Renal cortical epithelial cell (primary cell): Measurements from ENCODE around the gene VGLL4. TPM values are rescaled to one million over a fixed set of nuclear protein-coding genes. Genes with fewer than 3 reads are reported as not detected.

Source experiments
- DNase-seq: peaks from one replicate; pipeline ENCODE4 v3.0.0-alpha.2; 2011; ENCODE audit warnings: low read depth
- total RNA-seq: library from RNA; depleted of rRNA; stranded (reverse); fragments of >200 nt; gene quantifications from 2 replicates; pipeline ENCODE4 v1.2.3, GENCODE V29; 2014

Gene VGLL4
- total RNA-seq, 1 donor from 2014 or later, result 67.7 TPM

DNA sequence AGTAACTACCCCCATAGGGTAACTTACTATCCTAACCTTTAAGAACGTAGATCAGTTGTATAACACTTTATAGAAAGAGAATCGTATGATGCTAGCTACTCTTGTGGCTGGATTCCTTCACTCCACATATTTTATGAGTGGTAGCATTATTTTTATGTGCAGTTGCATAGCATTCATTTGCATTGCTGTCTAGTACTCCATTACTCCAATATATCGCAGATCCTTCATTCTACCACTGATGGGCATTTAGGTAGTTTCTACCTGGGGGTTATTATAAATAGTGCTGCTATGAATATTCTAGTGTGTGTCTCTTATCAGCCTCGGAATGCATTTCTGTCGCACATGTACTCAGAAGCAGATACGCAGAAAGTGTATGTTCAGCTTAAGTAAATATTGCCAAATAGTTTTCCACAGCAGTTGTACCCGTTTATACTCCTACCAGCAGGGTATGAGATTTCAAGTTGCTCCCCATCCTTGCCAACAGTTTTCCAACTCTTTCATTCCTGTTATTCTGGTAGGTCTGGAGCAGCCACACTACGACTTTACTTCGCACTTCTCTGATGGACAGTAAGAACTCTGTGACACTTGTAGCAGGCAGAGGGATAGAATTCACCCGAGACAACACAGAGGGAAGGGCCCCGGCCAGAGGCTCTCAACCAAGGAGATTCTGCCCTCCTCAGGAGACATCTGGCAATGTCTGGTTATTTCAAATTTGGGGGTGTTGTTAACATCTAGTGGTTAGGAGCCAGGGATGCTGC, 9.8 kb upstream of the VGLL4 start:
- no peak for DNase-seq

GRCh38 chr3:11651900-11652299, 8.2 kb upstream of the VGLL4 start:
- DNase-seq, result peak; percentile 50

GRCh38 chr3:11651477-11651876, 7.8 kb upstream of the VGLL4 start:
- DNase-seq, result no peak

GRCh38 chr3:11650391-11650790, 6.7 kb upstream of the VGLL4 start:
- no peak for DNase-seq

GRCh38 chr3:11648735-11649134, 5.0 kb upstream of the VGLL4 start:
- DNase-seq, result no peak

DNA sequence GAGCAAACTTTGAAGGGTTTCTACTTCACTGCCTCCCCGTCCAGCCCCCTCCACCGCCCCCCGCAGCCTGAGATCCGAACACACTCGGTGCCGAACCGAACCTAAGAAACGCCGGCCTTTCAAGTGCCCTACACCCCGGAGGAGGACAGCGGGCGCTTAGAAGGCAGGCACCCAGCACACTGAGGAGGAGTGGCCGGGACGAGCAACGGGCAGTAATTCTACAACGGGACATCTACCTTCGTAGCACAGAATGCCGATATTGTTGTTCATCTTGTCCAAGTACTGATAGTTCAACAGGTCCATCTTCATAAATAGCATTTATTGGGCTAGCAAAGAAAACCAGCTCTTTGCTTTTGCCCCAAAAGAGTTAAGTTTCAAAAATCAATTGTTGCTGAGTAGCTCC, 513 bp downstream of the VGLL4 start:
- DNase-seq, result no peak

DNA sequence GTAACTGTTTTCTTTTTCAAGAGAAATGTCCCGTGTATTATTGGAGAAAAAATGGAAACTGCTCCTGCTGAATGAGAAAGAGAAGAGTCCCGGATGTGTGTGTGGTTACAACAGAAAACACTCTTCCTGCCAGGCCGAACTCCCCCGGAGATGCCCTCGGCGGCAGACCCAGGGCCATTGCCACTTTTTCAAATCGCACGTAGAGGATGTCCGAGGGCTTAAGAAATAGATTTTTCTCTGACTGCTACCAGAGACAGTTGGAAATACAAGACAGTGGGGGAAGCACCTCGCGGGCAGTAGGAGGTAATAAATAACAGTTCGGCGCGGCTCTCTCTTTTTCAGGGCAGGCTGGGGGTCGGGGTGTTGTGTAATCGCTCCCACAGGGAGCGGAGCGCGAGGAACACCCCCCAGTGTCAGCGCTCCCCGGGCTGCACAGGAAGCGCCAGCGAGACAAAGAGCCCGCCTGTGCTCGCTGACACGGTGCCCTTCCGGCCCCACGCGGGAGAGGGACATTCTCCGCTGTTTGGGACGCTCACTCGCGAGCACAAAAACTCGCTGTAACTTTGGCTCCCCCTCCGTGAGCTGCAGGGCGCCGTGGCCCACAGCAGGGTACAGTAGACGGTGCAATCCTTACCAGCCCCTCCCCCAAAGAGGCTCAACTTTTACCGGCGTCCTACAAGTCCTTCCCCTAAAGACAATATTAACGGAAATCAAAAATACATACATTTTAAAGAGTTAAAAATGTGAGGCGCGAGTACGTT, 1.1 kb downstream of the VGLL4 start:
- DNase-seq, result peak; percentile 79

DNA sequence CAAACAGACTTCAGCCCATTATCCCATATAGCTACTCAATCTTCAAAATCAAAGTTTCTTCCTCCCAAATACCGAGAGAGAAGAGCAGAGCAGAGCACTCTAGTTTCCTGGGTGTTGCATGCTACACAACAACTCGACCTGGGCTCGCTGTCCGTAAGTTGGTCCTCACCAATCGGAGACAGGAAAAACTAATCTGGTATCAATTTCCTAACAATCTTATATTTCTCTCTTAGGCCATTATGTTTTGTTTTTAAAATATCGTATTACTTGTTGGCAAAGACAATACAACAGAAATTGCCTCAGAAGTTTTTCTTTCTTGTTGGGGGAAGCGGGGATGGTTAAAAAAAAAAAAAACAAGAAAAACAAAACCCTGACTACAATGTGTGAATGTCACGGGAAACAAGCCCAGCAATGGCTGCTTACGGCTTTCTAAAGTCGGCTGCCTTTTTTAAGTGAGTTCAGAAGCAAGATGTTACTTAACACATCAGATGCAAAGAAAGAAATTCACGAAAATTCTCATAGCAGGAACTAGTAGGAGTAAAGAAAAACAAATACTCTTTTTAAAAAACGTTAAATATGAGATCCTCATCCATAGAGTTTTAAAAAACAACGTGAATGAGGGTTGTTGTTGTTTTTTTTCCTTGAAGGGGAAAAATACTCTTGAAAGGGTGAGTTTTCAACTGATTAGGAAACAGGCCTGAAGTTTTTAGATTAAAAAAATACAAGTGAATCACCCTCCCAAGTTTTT, 1.9 kb downstream of the VGLL4 start:
- peak; percentile 55 for DNase-seq

- no peak for DNase-seq
Measured at GRCh38 chr3:11641316-11641682, 2.4 kb downstream of the VGLL4 start.

DNA sequence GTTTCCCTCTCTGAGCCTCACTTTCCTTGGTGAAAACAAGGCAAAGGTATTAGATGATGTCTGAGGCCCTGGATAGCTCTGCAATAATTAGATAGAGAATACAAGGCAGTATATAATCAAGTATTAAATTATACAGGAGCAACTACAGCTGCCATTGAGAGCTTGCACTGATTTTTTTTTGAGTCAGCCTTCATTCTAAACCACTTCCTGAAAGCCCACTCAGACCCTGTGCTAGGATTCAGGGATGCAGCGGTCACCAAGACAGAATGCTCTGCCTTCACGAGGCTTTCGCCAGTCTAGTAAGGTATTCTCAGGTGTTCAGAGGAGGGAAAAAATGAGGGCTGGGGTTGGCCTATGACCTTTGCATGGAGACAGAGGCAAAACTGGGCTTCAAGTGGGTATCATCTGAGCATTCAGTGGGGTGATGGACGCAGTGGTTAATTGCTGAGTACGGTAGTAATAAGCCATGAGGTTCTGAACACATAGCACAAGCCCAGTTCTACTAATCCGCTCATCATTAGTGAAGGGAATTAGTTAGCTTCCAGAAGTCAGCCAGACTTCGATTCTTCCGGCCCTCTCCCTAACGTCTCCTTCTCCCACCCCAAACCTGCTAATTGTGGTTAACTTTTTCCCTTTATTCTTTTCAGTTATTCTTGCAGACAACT, 3.6 kb downstream of the VGLL4 start:
- DNase-seq, result no peak

GRCh38 chr3:11638495-11639358, 5.0 kb downstream of the VGLL4 start:
- DNase-seq, result no peak

- no peak for DNase-seq
Measured at GRCh38 chr3:11637901-11638458, 5.7 kb downstream of the VGLL4 start.

- DNase-seq, result no peak
Measured at GRCh38 chr3:11636394-11636770, 7.3 kb downstream of the VGLL4 start.

DNA sequence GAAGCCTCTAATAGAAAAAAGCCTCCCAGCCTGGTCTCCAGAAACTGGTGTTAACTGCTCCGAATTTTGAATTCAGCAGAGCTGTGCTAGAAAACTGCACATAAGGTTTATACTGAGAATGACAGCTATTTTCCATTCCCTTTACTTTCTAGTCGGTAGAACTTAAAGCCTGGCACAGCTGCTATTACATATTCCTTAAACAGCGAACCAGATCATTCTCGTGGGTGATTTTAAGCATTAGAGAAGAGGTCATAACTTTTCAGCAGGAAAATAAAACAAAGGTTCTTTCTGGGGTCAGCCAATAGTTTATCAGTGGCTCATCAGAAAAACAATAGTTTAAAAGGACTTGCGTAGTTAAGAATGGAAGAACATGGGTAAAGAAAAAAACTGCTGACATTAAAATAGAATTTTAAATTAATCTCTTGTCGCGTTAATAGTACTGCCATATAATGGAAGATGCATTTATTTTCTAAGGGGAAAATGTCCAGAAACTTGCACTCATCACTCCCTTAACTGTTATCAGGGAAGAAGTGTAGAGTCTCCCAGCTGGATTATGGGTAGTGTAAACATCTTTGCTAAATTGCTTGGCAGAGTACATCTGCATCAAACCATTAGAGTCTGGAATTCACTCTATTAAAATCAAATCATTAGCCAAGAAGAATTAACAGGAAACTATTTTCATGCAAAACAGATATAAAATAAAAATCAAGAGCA, 7.9 kb downstream of the VGLL4 start:
- no peak for DNase-seq

GRCh38 chr3:11634974-11635612, 8.6 kb downstream of the VGLL4 start:
- DNase-seq, result no peak

DNA sequence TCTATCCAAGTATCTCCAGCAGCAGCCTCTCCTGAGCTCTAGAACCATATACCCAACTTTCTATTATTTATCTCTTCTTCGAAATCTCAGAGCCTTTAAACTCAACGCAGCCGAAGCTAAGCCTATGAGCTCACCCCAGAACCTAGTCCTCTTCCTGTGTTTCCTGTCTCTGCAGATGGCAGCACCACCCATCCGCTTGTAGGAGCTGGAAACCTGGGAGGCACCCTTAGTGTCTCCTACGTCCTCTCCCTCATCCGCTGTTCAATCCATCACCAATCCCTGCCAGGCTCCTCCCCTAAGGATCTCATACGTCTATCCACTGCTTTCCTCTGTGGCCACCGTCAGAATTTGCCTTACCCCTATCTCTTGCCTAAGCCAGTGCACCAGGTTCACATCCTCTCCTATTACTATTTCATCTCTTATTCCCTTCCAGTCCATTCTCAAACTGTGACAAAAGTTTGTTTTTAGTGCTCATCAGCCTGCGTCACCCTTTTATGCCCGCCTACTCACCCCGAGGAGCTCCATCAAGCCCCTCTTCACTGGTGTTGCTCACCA, 9.6 kb downstream of the VGLL4 start:
- DNase-seq, result no peak

GRCh38 chr3:11632966-11633365, 10.7 kb downstream of the VGLL4 start:
- DNase-seq, result no peak

- DNase-seq, result no peak
Measured at GRCh38 chr3:11632564-11632963, 11.2 kb downstream of the VGLL4 start.

- no peak for DNase-seq
Measured at GRCh38 chr3:11631820-11632219, 11.9 kb downstream of the VGLL4 start.
